GM12872 (cell line): ENCODE data around the gene RBM15.

Source experiments
- TF ChIP-seq, protein P1 (sequence below): IDR thresholded peaks from 3 replicates; pipeline ENCODE4 v1.5.1; 2011; ENCODE audit warnings: low read depth, mild to moderate bottlenecking, low read length, moderate library complexity; ENCODE audit not compliant: insufficient read depth

RBM15 gene

DNA sequence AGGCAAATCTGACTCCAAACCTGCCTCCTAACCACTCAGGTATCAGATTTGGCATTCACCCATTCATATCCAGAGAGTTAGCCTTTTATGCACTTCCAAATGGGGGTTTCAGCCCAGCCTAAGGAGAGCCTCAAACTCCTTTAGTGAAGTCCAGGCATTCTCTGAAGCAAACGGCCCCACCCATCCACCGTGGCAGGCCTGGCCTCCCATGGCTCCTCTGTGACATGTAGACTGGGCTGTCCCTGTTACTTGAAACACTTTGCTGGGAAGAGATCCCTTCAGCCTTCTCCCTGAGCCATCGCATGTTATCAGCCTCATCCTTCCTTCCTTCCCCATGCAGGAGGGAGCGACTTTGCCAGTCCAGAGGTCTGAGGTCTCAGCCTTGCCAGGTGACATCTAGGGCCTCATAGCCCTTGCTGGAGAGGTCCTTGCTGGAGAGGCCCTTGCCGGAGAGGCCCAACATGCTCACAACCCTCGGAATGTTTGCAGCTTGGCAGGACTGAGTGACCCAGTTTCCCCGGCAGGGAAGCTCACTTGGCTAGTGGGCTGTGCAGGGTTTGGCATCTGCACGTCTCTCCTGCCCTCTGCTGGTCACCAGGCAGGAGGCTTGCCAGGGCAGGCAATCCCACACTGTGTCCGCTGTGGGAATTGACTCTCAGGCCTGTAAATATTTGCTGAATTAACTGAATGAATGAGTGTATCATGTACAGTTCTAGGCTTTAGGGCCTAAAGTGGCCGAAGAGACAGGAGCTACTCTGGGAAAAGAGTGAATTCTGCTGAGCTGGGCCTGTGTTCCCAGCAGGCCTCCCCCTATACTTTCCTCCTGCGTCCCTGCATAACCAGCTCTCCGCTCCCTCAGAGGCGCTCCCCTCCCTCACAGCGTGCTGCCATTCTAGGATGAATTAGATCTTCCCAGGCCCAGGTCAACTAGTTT, 26.7 kb upstream of the RBM15 start:
- TF ChIP-seq, protein P1, sequence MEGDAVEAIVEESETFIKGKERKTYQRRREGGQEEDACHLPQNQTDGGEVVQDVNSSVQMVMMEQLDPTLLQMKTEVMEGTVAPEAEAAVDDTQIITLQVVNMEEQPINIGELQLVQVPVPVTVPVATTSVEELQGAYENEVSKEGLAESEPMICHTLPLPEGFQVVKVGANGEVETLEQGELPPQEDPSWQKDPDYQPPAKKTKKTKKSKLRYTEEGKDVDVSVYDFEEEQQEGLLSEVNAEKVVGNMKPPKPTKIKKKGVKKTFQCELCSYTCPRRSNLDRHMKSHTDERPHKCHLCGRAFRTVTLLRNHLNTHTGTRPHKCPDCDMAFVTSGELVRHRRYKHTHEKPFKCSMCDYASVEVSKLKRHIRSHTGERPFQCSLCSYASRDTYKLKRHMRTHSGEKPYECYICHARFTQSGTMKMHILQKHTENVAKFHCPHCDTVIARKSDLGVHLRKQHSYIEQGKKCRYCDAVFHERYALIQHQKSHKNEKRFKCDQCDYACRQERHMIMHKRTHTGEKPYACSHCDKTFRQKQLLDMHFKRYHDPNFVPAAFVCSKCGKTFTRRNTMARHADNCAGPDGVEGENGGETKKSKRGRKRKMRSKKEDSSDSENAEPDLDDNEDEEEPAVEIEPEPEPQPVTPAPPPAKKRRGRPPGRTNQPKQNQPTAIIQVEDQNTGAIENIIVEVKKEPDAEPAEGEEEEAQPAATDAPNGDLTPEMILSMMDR = peak; percentile 95

DNA sequence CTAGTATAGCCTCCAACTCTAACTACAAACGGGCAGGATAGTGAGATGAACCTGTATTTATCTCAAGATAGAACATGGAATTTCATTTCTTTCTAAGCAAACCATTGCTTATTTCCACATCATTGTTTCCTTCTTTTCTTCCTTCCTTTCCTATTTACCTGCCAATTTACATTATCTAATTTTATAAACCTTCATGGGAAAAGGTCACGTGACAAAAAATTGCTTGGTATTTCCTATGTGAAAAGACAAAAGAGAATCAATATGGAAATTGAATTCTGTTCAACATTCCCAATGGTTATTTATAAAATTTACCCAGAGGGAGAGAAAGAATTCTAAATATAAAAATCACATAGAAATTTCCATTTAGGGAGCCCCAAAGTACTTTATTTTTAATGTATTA, 22.4 kb upstream of the RBM15 start:
- TF ChIP-seq, protein P1 = no peak

DNA sequence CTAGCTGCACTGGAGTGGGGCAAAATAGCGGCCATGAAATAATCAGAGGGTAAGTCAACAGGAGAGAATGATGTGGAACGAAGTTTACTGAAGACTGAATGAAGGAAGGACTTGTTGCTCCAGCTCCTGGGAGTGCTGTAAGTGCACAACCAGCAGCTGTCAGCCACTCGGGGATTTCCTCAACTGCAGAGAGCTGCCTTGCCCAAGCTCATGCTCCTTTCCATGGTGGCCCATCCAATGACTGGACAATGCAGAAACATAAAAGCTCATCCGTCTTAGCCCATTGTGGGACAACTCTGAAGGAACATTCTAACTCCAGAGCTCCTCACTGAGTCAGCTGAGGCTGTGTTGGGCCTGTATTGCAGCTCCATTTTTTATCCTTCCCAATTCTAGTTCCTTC, 21.1 kb upstream of the RBM15 start:
- TF ChIP-seq, protein P1 = no peak

DNA sequence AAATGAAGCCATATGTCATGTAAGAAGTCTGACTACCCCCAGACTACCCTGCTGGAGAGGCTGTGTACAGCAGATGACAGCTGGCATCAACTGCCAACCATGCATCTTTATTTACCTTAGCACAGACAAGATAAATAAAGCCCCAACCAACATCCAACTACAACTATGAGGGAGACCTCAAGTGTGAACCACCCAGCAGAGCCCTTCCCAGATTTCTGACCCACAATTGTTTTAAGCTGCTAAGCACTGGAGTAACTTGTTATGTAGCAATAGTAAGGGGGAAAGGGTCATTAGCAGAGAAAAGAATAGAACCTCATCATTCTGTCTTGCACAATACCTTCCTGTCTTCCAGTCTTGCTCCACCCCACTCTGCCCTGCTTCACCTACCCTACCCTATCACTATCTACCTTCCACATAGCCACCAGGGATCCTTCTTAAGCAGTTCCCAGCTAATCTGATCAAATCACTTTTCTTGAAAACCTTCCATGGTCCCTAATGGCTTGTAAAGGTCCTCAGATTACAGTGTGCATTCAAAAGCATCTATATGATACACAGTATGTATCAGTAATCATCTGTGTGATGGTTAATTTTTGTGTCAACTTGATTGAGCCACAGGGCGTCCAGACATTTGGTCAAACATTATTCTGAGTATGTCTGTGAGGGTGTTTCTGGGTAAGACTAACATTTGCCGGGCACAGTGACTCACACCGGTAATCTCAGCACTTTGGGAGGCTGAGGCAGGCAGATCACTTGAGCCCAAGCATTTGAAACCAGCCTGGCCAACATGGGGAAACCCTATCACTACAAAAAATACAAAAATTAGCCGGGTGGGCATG, 19.6 kb upstream of the RBM15 start:
- TF ChIP-seq, protein P1 = no peak

DNA sequence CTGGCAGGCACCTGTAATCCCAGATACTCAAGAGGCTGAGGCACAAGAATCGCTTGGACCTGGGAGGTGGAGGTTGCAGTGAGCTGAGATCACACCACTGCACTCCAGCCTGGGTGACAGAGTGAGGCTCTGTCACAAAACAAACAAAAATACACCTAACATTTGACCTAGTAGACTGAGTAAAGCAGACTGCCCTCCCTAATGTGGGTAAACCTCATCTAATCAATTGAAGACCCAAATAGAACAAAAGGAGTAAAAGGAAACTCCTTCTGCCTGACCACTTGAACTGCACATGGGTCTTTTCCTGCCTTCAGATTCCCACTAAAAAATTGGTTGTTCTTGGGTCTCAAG, 19.0 kb upstream of the RBM15 start:
- TF ChIP-seq, protein P1 = no peak

DNA sequence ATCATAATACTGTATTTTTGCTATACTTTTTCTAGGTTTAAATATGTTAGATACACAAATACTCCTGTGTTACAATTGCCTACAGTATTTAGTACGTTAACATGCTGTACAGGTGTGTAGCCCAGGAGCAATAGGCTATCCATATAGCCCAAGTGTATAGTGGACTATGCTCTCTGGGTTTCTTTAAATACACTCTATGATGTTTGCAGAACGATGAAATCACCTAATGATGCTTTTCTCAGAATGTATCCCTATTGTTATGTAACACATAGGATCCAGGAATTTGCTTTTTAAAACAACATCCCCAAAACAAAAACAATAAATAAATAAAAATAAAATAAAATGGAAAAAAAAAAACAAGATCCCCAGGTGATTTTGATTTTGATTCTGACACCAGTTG, 18.1 kb upstream of the RBM15 start:
- TF ChIP-seq, protein P1 = no peak

DNA sequence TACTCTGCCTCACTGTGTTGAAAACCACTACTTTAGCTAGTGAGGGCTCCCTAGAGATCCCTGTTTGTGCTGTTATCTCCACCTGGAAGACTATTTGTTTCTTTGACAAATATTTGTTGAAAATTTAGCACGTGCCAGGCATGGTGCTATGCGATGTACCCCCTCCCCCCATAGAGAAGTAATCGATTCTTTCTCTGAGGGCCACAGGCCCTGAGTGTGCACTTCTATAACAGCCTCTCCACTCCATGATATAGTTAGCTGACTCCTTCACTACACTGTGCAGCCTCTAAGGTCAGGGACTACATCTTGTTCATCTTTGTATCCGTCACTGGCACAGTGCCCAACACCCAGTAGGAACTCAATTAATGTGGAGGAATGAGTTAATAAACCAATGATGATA, 17.3 kb upstream of the RBM15 start:
- TF ChIP-seq, protein P1 = no peak
